Thyroid gland (tissue), 4 donors: ENCODE results near the gene TPRG1. TPM values are rescaled to one million over a fixed set of nuclear protein-coding genes. Genes with fewer than 3 reads are reported as not detected.

Experiments used
- DNase-seq, 2 donors: peaks; one replicate each; pipeline ENCODE4 v3.0.0-alpha.2; 2019
- H3K27ac ChIP-seq, 3 donors: fragments of 200-600 bp; sonication (generic); 1 replicate in 2 of 3; 2 replicates in 1 of 3; pipeline ENCODE4 v1.5.1; 2016 to 2019; ENCODE audit warnings: mild to moderate bottlenecking in 1 of 3, moderate library complexity in 1 of 3
- H3K27me3 ChIP-seq: fragments of 200-600 bp; sonication (generic); one replicate; pipeline ENCODE4 v1.5.1; 2019
- H3K36me3 ChIP-seq, 2 donors: fragments of 200-600 bp; sonication (generic); one replicate each; pipeline ENCODE4 v1.5.1; 2016 to 2019
- H3K4me1 ChIP-seq, 2 donors: fragments of 200-600 bp; sonication (generic); one replicate each; pipeline ENCODE4 v1.5.1; 2017 to 2019
- H3K4me3 ChIP-seq, 3 donors: fragments of 200-600 bp; sonication (generic); replicated peaks in 1 of 3; 1 replicate in 2 of 3; 2 replicates in 1 of 3; pipeline ENCODE4 v1.5.1; 2016; ENCODE audit warnings: mild to moderate bottlenecking in 1 of 3
- H3K9me3 ChIP-seq: fragments of 200-600 bp; sonication (generic); one replicate; pipeline ENCODE4 v1.5.1; 2017
- POLR2A ChIP-seq, 2 donors: fragments of 450-650 bp; IDR thresholded peaks; one replicate each; pipeline ENCODE4 v1.6.1; 2017; ENCODE audit warnings: antibody characterized with exemption in 2 of 2, mild to moderate bottlenecking in 2 of 2, moderate library complexity in 1 of 2
- WGBS, 2 donors: methylation state at CpG; one replicate each; pipeline ENCODE4 v1.1.5; 2017; 5-methylcytosine and 5-hydroxymethylcytosine counted together
- intact Hi-C: fragments of 100-400 bp; cut with DNase I; formaldehyde crosslinking; loops from one replicate; pipeline ENCODE4 v1.15.1; 2023
- total RNA-seq, 4 donors: library from RNA; depleted of rRNA; stranded (reverse); fragments of >200 nt; gene quantifications; one replicate each; pipeline ENCODE4 v1.2.3, GENCODE V29; 2016
- TF ChIP-seq, protein P1 (sequence below), 6 experiments: fragments of 200-600 bp in 3 of 6; fragments of 450-650 bp in 3 of 6; sonication (generic) in 3 of 6; IDR thresholded peaks; one replicate each; pipeline ENCODE4 v1.5.1; 2016 to 2019; ENCODE audit warnings: antibody characterized with exemption in 6 of 6, mild to moderate bottlenecking in 2 of 6, inconsistent platforms in 1 of 6, moderate library complexity in 1 of 6

Gene TPRG1
- total RNA-seq, 4 donors from 2014 or later: 2.0 to 10.5 (median 5.7) TPM

DNA sequence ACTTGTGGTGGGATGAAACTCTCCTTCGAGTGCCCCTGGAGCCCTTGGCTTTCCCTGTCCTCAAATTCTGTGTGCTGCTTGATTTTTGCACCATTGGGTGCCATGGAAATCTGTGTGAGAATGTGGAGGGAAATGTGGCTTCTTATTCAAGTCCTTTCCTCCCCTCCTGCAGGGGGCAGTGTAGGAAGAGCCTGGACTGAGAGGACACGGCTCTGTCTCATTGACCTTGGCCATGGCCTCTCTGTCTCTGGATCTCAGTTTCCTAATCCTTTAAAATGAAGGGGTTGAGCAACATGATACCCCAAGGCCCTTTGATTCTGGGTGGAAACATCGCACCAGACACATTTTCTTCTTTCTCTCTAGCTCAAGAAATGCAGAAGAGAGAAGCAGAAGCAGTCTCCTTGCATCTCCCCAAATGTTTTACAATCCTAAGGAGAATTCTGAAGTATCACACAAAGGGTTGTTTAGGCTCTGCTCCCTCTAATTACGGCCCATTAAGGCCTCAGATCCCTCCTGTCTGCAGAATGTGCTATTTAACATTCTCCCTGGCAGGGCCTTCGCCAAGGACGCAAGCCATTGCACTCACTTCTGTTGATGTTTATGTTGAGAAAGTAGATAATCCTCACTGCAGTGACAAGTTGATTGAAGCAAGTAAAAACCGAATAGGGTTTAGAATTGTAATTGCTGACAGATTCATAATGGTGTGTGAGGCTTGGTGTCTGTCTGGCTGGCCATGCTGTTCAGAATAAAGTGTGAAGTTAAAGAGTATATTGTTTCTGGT, 169.1 kb downstream of the TPRG1 start:
- Histone ChIP-seq H3K27ac (no peak overlapping the region), H3K27me3 (no peaks in the 10 kb centered on the region), H3K36me3 (no peaks in the 10 kb centered on the region), H3K4me3 (no peak overlapping the region), H3K9me3 (no peaks in the 10 kb centered on the region), H3K4me1 (no peaks in the 10 kb centered on the region)
- intact Hi-C loops: no loop called here
- 63 to 66% methylated on average over 7 of the region's 7 CpGs for WGBS, 2 donors
- no peak for DNase-seq
- no peak for TF ChIP-seq POLR2A (IDR thresholded peaks at IDR 0.05)
- TF ChIP-seq, protein P1, sequence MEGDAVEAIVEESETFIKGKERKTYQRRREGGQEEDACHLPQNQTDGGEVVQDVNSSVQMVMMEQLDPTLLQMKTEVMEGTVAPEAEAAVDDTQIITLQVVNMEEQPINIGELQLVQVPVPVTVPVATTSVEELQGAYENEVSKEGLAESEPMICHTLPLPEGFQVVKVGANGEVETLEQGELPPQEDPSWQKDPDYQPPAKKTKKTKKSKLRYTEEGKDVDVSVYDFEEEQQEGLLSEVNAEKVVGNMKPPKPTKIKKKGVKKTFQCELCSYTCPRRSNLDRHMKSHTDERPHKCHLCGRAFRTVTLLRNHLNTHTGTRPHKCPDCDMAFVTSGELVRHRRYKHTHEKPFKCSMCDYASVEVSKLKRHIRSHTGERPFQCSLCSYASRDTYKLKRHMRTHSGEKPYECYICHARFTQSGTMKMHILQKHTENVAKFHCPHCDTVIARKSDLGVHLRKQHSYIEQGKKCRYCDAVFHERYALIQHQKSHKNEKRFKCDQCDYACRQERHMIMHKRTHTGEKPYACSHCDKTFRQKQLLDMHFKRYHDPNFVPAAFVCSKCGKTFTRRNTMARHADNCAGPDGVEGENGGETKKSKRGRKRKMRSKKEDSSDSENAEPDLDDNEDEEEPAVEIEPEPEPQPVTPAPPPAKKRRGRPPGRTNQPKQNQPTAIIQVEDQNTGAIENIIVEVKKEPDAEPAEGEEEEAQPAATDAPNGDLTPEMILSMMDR (IDR thresholded peaks at IDR 0.05): peak in 1 of 6 experiments; percentile 11

DNA sequence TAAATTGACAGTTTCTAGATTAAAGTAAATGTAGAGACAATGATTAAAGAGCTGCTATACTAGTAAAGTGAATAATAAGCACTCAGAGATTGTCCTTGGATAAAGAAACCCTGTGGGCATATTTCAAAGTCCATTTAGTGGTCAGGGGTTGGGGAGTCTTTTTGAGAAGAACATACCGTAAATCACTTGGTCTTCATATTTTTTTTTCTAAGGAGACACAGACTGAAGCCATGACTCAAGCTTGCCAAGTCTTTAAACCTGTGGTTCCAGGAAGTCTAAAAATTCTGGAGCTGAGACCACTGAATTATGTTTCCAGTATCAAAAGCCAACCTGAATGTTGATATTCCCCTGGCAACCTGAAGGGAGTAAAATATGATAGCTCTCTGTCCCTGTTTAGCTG, 171.0 kb downstream of the TPRG1 start:
- no peak for DNase-seq
- no peak overlapping the region for H3K27ac ChIP-seq
- H3K9me3 ChIP-seq: no peaks in the 10 kb centered on the region
- H3K36me3 ChIP-seq: no peaks in the 10 kb centered on the region
- no peak for TF ChIP-seq POLR2A (IDR thresholded peaks at IDR 0.05)
- TF ChIP-seq, protein P1 (IDR thresholded peaks at IDR 0.05): no peak
- H3K27me3 ChIP-seq: no peaks in the 10 kb centered on the region
- WGBS, 2 donors: 83 to 91% methylated on average over 1 of the region's 1 CpG
- intact Hi-C loops: no loop called here
- H3K4me3 ChIP-seq: no peak overlapping the region
- no peaks in the 10 kb centered on the region for H3K4me1 ChIP-seq

DNA sequence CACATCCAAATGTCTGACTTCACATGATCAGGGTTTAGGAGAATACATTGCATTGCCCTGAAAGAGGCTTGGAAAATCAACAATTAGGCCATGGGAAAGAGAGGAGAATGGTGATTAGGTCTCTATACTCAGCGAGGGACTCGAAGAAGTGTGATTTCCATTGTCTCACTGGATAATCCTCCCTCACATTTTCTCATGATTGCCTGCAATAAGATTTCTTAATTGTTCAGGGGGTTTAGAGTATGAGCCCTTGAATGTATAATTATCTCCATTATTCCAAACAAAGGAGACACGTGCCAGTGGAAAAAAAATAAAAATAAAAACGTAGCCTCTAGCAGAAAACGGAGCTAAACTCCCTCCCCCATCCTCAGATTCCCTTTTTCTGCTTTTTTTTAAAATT, 173.2 kb downstream of the TPRG1 start:
- H3K9me3 ChIP-seq: no peaks in the 10 kb centered on the region
- 82 to 86% methylated on average over 5 of the region's 5 CpGs for WGBS, 2 donors
- TF ChIP-seq, protein P1 (IDR thresholded peaks at IDR 0.05): no peak
- no peak for TF ChIP-seq POLR2A (IDR thresholded peaks at IDR 0.05)
- no peak for DNase-seq
- H3K27ac ChIP-seq: no peak overlapping the region
- intact Hi-C loops: no loop called here
- no peak overlapping the region for H3K4me3 ChIP-seq
- peaks cover 0 to 5% of the 10 kb centered on the region in 2 donors for H3K4me1 ChIP-seq
- H3K36me3 ChIP-seq: no peaks in the 10 kb centered on the region
- H3K27me3 ChIP-seq: no peaks in the 10 kb centered on the region

DNA sequence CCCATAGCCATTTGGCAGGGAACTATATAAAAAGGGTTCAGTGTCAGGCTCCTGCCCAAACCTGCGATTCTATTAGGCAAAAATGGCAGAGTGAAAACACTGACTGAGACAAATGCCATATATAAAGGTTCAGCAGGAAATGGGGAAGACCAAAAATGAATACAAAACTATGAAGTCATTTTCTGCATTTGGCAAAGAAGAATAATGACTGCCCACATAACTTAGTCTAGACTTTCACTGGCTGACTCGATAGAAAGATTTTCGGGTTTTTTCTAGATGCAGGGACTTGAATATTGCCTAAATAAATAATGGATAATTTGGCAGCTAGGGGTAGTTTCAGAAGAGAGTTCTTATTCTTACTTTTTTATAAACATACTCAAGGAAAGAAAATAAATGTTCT, 178.0 kb downstream of the TPRG1 start:
- Histone ChIP-seq H3K36me3 (no peaks in the 10 kb centered on the region), H3K4me3 (no peak overlapping the region)
- 34 to 40% methylated on average over 3 of the region's 3 CpGs for WGBS, 2 donors

More for the DNA sequence above, 178.0 kb downstream of the TPRG1 start:
- Histone ChIP-seq H3K27me3 (no peaks in the 10 kb centered on the region), H3K4me1 (peaks cover 0 to 9% of the 10 kb centered on the region in 2 donors), H3K9me3 (no peaks in the 10 kb centered on the region), H3K27ac (no peak overlapping the region)
- intact Hi-C loops: no loop called here
- no peak for TF ChIP-seq POLR2A (IDR thresholded peaks at IDR 0.05)
- TF ChIP-seq, protein P1 (IDR thresholded peaks at IDR 0.05): no peak
- no peak for DNase-seq
